Measurements from ENCODE around the gene TMEM191C.
"Not testable (repeated sequence)": the region's sequence is repeated elsewhere in the genome, so short reads cannot be mapped to it uniquely, and the experiment has no call there.

DNA sequence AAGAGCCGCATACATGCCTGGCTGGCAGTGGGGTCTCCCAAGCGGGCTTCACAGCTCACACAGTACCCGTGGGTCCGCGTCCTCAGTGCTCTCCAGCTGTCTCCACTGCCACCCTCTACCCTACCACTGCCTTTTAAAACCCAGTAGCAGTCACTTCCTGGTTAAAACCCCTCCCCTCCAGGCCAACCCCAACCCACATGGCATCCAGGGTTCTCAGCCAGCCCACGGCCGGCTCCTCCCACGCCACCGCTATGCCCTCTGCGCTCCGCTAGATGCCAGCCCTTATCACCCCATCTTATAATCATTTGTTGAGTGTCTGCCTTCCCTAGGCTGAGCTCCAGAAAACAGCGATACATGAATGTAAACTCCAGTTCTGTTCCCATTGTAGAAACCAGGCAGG lies 46.9 kb downstream of the TMEM191C start:
- TF ChIP-seq POLR2AphosphoS5 (IDR thresholded peaks at IDR 0.05) = not testable (repeated sequence)
- TF ChIP-seq, protein P1, sequence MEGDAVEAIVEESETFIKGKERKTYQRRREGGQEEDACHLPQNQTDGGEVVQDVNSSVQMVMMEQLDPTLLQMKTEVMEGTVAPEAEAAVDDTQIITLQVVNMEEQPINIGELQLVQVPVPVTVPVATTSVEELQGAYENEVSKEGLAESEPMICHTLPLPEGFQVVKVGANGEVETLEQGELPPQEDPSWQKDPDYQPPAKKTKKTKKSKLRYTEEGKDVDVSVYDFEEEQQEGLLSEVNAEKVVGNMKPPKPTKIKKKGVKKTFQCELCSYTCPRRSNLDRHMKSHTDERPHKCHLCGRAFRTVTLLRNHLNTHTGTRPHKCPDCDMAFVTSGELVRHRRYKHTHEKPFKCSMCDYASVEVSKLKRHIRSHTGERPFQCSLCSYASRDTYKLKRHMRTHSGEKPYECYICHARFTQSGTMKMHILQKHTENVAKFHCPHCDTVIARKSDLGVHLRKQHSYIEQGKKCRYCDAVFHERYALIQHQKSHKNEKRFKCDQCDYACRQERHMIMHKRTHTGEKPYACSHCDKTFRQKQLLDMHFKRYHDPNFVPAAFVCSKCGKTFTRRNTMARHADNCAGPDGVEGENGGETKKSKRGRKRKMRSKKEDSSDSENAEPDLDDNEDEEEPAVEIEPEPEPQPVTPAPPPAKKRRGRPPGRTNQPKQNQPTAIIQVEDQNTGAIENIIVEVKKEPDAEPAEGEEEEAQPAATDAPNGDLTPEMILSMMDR (IDR thresholded peaks at IDR 0.05) = not testable (repeated sequence)
